AG04449 (cell line): Measurements from ENCODE around the gene ART1.

Experiments
- CTCF ChIA-PET: fragments of 350-600 bp; formaldehyde crosslinking; extraction: SDS; loops from one replicate; lab custom pipeline; 2021; ENCODE audit warnings: antibody characterized with exemption; lab: Yijun Ruan, JAX
- POLR2A ChIA-PET: fragments of 400-600, 350-600 bp; formaldehyde crosslinking; extraction: SDS; loops from one replicate; lab custom pipeline; 2020; ENCODE audit warnings: antibody characterized with exemption, inconsistent platforms; lab: Yijun Ruan, JAX
- DNase-seq: peaks from one replicate; pipeline ENCODE4 v3.0.0-alpha.2; 2010; ENCODE audit warnings: low read depth, low spot score
- H3K4me3 ChIP-seq: 2 replicates; pipeline ENCODE4 v1.5.1; 2011; ENCODE audit warnings: low read depth, mild to moderate bottlenecking, control low read depth, low read length
- TF ChIP-seq, protein P1 (sequence below): IDR thresholded peaks from one replicate; pipeline ENCODE4 v1.5.1; 2011; ENCODE audit warnings: mild to moderate bottlenecking, moderate library complexity, low read length, control low read depth, inconsistent platforms; ENCODE audit not compliant: insufficient read depth; ENCODE audit errors: missing control alignments

ART1 gene

DNA sequence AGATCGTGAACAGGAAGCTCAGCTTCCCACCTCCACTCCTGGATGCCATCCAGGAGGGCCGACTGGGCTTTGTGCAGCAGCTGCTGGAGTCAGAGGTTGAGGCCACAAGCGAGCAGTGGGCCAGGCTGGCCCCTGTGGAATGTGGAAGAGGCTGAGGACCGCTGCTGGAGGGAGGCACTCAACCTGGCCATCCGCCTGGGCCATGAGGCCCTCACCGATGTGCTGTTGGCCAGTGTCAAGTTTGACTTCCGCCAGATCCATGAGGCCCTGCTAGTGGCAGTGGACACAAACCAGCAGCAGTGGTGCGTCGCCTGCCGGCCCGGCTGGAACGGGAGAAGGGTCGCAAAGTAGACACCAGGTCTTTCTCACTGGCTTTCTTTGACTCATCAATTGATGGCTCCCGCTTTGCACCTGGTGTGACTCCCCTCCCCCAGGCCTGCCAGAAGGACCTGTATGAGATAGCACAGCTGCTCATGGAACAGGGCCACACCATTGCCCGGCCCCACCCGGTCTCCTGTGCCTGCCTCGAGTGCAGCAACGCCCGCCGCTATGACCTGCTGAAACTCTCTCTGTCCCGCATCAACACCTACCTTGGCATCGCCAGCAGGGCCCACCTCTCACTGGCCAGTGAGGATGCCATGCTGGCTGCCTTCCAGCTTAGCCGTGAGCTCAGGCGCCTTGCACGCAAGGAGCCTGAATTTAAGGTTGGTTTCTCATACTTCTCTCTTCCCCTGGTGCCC lies 28.0 kb upstream of the ART1 start:
- DNase-seq: no peak
- no peak overlapping the region for H3K4me3 ChIP-seq
- ChIA-PET CTCF (interaction anchor here (1.5 to 1.6 kb wide), 2 partner anchors 8 to 35 kb away, joined by 3 to 4 read pairs; no protein-coding TSS in a partner anchor), POLR2A (no interaction called here)
- TF ChIP-seq, protein P1, sequence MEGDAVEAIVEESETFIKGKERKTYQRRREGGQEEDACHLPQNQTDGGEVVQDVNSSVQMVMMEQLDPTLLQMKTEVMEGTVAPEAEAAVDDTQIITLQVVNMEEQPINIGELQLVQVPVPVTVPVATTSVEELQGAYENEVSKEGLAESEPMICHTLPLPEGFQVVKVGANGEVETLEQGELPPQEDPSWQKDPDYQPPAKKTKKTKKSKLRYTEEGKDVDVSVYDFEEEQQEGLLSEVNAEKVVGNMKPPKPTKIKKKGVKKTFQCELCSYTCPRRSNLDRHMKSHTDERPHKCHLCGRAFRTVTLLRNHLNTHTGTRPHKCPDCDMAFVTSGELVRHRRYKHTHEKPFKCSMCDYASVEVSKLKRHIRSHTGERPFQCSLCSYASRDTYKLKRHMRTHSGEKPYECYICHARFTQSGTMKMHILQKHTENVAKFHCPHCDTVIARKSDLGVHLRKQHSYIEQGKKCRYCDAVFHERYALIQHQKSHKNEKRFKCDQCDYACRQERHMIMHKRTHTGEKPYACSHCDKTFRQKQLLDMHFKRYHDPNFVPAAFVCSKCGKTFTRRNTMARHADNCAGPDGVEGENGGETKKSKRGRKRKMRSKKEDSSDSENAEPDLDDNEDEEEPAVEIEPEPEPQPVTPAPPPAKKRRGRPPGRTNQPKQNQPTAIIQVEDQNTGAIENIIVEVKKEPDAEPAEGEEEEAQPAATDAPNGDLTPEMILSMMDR: no peak

DNA sequence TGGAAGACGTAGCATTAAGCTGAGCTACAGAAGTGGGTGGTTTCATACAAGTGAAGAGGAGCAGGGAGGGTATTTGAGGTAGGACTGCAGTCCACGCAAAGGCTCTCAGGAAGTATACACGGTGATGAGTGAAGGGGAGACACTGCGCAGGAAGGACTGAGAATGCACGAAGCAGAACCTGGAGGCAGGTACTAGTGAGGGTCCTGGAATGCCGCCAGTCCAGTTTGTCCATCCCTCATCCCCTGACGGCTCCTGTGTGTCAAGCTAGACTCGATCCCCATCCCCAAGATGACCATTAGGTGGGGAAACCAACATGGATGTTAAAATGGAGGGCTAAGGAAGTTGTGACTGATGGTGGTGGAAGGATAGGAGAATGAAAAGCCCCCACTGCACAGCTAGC lies 26.9 kb upstream of the ART1 start:
- CTCF ChIA-PET: interaction anchor here (2.3 kb wide), 1 partner anchor 9 kb away, joined by 14 read pairs; no protein-coding TSS in a partner anchor
- no peak for DNase-seq
- H3K4me3 ChIP-seq: no peak overlapping the region
- TF ChIP-seq, protein P1: no peak
- POLR2A ChIA-PET: no interaction called here

DNA sequence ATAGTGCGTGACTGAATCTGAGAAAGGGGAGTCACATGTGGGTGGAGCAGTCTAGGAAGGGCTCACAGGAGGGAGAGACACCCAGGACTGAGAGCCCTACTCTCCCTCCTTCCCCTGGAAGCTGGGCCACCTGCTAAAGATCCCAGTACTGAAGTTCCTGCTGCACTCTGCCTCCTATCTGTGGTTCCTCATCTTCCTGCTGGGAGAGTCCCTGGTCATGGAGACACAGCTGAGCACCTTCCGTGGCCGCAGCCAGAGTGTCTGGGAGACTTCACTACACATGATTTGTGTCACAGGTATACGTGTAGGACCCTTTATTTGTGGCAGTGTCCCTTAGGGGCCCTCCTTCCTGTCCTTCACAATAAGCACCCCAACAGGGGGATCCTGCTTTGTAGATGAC lies 22.4 kb upstream of the ART1 start:
- POLR2A ChIA-PET: no interaction called here
- CTCF ChIA-PET: interaction anchor here (3.1 kb wide), 1 partner anchor 13 kb away, joined by 20 read pairs; no protein-coding TSS in a partner anchor
- no peak overlapping the region for H3K4me3 ChIP-seq
- DNase-seq: no peak
- TF ChIP-seq, protein P1: no peak

DNA sequence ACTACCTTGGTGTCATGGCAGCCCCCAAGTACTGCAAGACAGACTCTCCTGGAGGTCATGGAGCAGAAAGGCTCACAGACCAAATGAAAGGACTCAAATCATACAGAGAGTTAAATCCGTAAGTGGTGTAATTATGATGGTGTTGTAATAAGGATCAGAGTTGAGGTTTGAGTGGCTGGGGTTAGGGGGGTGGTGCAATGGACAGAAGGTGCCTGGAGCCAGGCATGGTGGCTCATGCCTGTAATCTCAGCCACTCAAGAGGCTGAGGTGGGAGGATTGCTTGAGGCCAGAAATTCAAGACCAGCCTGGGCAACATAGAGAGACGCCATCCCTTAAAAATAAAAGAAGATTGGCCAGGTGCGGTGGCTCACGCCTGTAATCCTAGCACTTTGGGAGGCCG lies 21.8 kb upstream of the ART1 start:
- POLR2A ChIA-PET: no interaction called here
- DNase-seq: no peak
- TF ChIP-seq, protein P1: no peak

DNA sequence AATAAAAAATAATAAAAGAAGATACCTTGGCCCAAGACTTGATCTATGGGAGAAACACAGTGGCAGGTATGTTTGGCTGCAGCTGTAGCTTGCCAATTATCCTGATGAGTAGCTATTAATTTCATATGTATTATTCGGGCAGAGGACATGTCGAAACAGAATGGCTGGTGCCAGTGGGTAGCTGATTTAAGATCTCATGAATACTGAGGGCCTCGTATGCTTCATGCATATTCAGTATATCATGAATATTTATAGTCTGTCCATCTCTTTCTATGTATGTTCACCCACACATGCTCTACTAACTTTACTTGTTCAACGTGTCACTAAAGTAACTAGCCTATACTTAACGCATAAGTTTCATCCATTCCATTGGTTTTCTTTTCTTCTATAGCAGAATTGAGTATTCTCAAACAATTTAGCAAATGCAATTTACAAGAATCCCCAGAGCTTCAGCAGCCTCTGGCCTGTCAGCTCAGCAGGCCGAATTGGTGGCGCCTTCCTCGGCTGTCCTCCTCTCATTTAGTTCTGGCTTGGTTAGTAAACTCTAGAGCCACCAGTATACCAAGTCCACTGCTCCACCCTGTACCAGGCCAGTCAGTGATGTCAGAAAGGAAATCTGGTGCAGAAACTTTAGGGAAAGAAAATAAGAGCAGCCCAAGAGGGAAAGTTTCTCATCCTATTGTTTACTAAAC lies 21.0 kb upstream of the ART1 start:
- POLR2A ChIA-PET: no interaction called here
- TF ChIP-seq, protein P1: no peak
- no peak overlapping the region for H3K4me3 ChIP-seq
- CTCF ChIA-PET: interaction anchor here (3.1 kb wide), 1 partner anchor 14 kb away, joined by 20 read pairs; no protein-coding TSS in a partner anchor
- DNase-seq: no peak

More for the DNA sequence above, 21.8 kb upstream of the ART1 start:
- H3K4me3 ChIP-seq: no peak overlapping the region
- CTCF ChIA-PET: interaction anchor here (3.1 kb wide), 1 partner anchor 13 kb away, joined by 20 read pairs; no protein-coding TSS in a partner anchor
